VCaP (cell line): ENCODE measurements around the gene TESK2.
A peak's percentile ranks its signal among the peaks of the same experiment; 100 is the strongest.

ENCODE experiments used
- H3K27ac ChIP-seq: fragments of 450-650 bp; 2 replicates; pipeline ENCODE4 v1.5.1; 2017
- CTCF ChIP-seq: fragments of 450-650 bp; conservative IDR thresholded peaks from 2 replicates; pipeline ENCODE4 v1.5.1; 2017; ENCODE audit warnings: mild to moderate bottlenecking, moderate library complexity

The TESK2 gene

GRCh38 chr1:45401524-45401923 is 89.4 kb downstream of the TESK2 start:
- H3K27ac ChIP-seq, result peak overlapping the region; percentile 84
- no peak for TF ChIP-seq CTCF

GRCh38 chr1:45400049-45400448 is 90.9 kb downstream of the TESK2 start:
- H3K27ac ChIP-seq, result no peak overlapping the region
- TF ChIP-seq CTCF, result no peak

- no peak for TF ChIP-seq CTCF
- H3K27ac ChIP-seq, result no peak overlapping the region
These were observed 93.7 kb downstream of the TESK2 start for GRCh38 chr1:45397285-45397684.

- no peak overlapping the region for H3K27ac ChIP-seq
- TF ChIP-seq CTCF, result no peak
These were observed 95.4 kb downstream of the TESK2 start for GRCh38 chr1:45395582-45395981.

- no peak overlapping the region for H3K27ac ChIP-seq
- no peak for TF ChIP-seq CTCF
These were observed 95.9 kb downstream of the TESK2 start for GRCh38 chr1:45395051-45395450.

- H3K27ac ChIP-seq, result peak overlapping the region; percentile 48; the same call in 1 of the 2 replicates
- TF ChIP-seq CTCF, result no peak
These were observed 96.6 kb downstream of the TESK2 start for GRCh38 chr1:45394342-45394741.

- peak overlapping the region; percentile 48 for H3K27ac ChIP-seq
- TF ChIP-seq CTCF, result no peak
These were observed 97.2 kb downstream of the TESK2 start for GRCh38 chr1:45393718-45394302.
